ENCODE results near the gene EVA1C.
"Not testable (repeated sequence)": the region's sequence is repeated elsewhere in the genome, so short reads cannot be mapped to it uniquely, and the experiment has no call there.

EVA1C gene

DNA sequence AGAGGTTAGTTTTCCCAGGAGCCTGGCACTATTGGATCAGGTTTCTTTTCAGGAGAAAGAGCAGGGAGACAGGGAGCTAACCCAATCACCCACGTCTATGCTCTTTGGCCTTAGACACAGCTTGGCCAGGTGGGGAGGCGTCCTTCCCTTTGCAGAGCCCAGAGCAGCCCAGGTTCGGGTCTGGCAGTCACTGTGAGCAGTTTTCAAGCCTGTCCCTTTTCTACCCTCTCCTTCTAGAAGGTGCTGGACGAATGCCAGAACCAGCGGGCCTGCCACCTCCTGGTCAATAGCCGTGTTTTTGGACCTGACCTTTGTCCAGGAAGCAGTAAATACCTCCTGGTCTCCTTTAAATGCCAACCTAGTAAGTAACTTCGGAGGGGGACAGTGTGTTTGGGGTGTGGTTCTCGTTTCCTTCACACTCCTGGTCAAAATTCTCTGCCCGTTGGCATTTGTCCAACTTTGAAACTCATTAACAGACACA, 44.9 kb downstream of the EVA1C start:
- ChIA-PET CTCF (interaction anchor here (2.1 kb wide), 1 partner anchor 10 kb away, joined by 6 read pairs; no protein-coding TSS in a partner anchor), POLR2A (no interaction called here)
- no peak for TF ChIP-seq CTCF (IDR thresholded peaks at IDR 0.05; ENCODE audit: control extremely low read depth, extremely low read depth, low read depth, missing control alignments)
- no peak for DNase-seq (ENCODE audit: extremely low spot score)

DNA sequence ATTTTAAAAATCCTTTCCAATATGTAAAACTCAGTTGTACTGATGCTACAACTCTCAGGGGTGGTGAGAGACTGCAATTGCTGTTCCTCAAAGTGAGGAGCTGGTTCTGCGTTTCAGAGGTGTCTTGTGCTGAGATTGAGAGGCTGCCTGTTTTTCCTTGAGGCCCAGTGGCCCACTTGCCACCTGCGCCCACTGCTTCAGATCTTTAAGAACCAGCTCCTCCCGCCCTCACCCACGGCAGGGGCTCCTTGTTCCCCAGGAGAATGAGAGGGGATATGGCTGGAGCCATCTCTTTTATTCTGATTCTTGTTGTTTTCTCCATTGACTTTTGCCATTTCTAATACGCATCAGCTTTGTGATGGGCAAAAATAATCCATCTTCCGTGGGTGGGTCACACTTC, 45.5 kb downstream of the EVA1C start:
- CTCF ChIA-PET = no interaction called here
- TF ChIP-seq CTCF (IDR thresholded peaks at IDR 0.05; ENCODE audit: control extremely low read depth, extremely low read depth, low read depth, missing control alignments) = no peak
- no peak for DNase-seq (ENCODE audit: extremely low spot score)
- POLR2A ChIA-PET = no interaction called here

- no peak for TF ChIP-seq CTCF (IDR thresholded peaks at IDR 0.05; ENCODE audit: control extremely low read depth, extremely low read depth, low read depth, missing control alignments)
- no peak for DNase-seq (ENCODE audit: extremely low spot score)
- ChIA-PET CTCF (no interaction called here), POLR2A (no interaction called here)
These were observed 47.5 kb downstream of the EVA1C start for GRCh38 chr21:32459972-32460371.

- POLR2A ChIA-PET = no interaction called here
- CTCF ChIA-PET = no interaction called here
- no peak for TF ChIP-seq CTCF (IDR thresholded peaks at IDR 0.05; ENCODE audit: control extremely low read depth, extremely low read depth, low read depth, missing control alignments)
- DNase-seq (ENCODE audit: extremely low spot score) = no peak
These were observed 49.0 kb downstream of the EVA1C start for GRCh38 chr21:32461503-32461902.

DNA sequence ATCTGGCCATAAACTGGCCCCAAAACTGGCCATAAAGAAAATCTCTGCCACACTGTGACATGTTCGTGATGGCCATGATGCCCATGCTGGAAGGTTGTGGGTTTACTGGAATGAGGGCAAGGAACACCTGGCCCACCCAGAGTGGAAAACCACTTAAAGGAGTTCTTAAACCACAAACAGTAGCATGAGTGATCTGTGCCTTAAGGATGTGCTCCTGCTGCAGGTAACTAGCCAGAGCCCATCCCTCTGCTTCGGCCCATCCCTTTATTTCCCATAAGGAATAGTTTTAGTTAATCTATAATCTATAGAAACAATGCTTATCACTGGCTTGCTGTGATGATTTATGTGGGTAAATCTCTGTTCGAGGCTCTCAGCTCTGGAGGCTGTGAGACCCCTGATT, 50.1 kb downstream of the EVA1C start:
- DNase-seq (ENCODE audit: extremely low spot score); CTCF ChIA-PET; POLR2A ChIA-PET: not testable (repeated sequence)

DNA sequence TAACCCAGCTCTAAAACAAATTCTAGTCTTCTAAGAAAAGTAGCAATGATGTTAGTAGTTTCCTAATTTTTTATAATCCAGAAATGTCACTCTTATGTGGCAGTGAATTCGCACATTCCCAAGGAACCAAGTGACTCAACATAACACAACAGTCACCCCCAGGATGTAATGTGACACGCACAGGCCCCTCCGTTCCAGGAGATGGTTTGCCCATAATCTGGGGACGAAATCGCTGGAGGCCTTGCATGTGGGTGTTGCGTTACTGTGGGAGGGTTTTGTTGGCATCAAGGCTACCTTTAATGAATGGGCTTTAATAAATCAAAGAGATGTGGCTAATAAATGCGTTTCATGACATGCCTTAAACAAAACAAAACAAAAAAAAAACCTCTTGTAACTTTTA, 50.9 kb downstream of the EVA1C start:
- ChIA-PET POLR2A (no interaction called here), CTCF (no interaction called here)
- TF ChIP-seq CTCF (IDR thresholded peaks at IDR 0.05; ENCODE audit: control extremely low read depth, extremely low read depth, low read depth, missing control alignments) = no peak
- DNase-seq (ENCODE audit: extremely low spot score) = no peak

DNA sequence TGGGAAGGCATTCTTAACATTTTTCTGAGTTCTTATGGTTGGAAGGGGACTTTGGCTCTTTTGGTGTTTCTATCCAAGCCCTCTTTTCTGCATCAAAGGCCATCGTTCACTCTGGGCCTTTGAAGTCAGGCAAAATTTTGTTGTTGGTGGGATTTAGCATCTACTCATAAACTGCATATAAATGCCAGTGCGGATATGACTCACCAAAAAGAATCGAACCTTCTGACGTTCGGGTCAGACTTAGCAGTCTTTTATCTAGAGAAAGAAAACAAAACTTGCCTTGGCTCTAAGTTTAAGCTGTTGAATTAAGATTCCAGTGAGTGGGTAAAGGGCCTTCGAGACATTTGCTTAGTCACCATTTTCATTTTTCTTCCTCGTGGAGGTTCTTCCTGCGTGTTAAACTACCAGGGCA, 51.4 kb downstream of the EVA1C start:
- no peak for DNase-seq (ENCODE audit: extremely low spot score)
- CTCF ChIA-PET = no interaction called here
- no peak for TF ChIP-seq CTCF (IDR thresholded peaks at IDR 0.05; ENCODE audit: control extremely low read depth, extremely low read depth, low read depth, missing control alignments)
- POLR2A ChIA-PET = no interaction called here

All from GM10248 (cell line).